GM23338 (cell line): ENCODE results near the gene NOP56. TPM values are rescaled to one million over a fixed set of nuclear protein-coding genes. Genes with fewer than 3 reads are reported as not detected.

Source experiments
- ATAC-seq: fragments of 200-7000 bp; cut with Tn5 transposase; 3 replicates; pipeline ENCODE4 v1.9.1; 2020
- DNase-seq: peaks from one replicate; pipeline ENCODE4 v3.0.0-alpha.2; 2015; ENCODE audit warnings: low spot score
- H2AFZ ChIP-seq: fragments of 200-600 bp; sonication (generic); 2 replicates; pipeline ENCODE4 v1.8.0; 2016; ENCODE audit warnings: antibody characterized with exemption, mild to moderate bottlenecking, moderate library complexity
- H3F3A ChIP-seq: fragments of 200-600 bp; sonication (generic); replicated peaks from 2 replicates; pipeline ENCODE4 v1.8.0; 2017; ENCODE audit warnings: antibody characterized with exemption, mixed run types, low read depth
- H3K27ac ChIP-seq: fragments of 200-600 bp; sonication (generic); 2 replicates; pipeline ENCODE4 v1.6.1; 2016; ENCODE audit warnings: low read depth
- H3K27me3 ChIP-seq: fragments of 200-600 bp; sonication (generic); 2 replicates; pipeline ENCODE4 v1.8.0; 2016; ENCODE audit warnings: mild to moderate bottlenecking, mixed run types, moderate library complexity; ENCODE audit not compliant: insufficient read depth
- H3K36me3 ChIP-seq: fragments of 200-600 bp; sonication (generic); 2 replicates; pipeline ENCODE4 v1.8.0; 2016; ENCODE audit warnings: mild to moderate bottlenecking; ENCODE audit not compliant: insufficient read depth
- H3K4me1 ChIP-seq: fragments of 200-600 bp; sonication (generic); 2 replicates; pipeline ENCODE4 v1.8.0; 2016; ENCODE audit warnings: mild to moderate bottlenecking, moderate library complexity; ENCODE audit not compliant: insufficient read depth
- H3K4me2 ChIP-seq: fragments of 200-600 bp; sonication (generic); 2 replicates; pipeline ENCODE4 v1.7.1; 2017; ENCODE audit warnings: mixed run types
- H3K4me3 ChIP-seq: fragments of 200-600 bp; sonication (generic); 2 replicates; pipeline ENCODE4 v1.6.1; 2016; ENCODE audit warnings: mixed run types
- H3K79me2 ChIP-seq: fragments of 200-600 bp; sonication (generic); replicated peaks from 2 replicates; pipeline ENCODE4 v1.8.0; 2017; ENCODE audit warnings: mild to moderate bottlenecking; ENCODE audit not compliant: insufficient read depth
- H3K9me2 ChIP-seq: fragments of 200-600 bp; sonication (generic); 2 replicates; pipeline ENCODE4 v1.8.0; 2017; ENCODE audit not compliant: insufficient read depth
- H4K20me1 ChIP-seq: fragments of 200-600 bp; sonication (generic); replicated peaks from 2 replicates; pipeline ENCODE4 v1.8.0; 2017; ENCODE audit warnings: mild to moderate bottlenecking; ENCODE audit not compliant: insufficient read depth
- H3K27ac Mint-ChIP-seq: 2 replicates; pipeline ENCODE4 v1.8.0; 2020; ENCODE audit warnings: inconsistent platforms, mild to moderate bottlenecking, moderate library complexity, mixed read lengths
- H3K27me3 Mint-ChIP-seq: 3 replicates; pipeline ENCODE4 v1.8.0; 2022; ENCODE audit warnings: low read depth, mild to moderate bottlenecking, moderate library complexity, mixed read lengths, inconsistent platforms; ENCODE audit not compliant: insufficient read depth, poor library complexity
- H3K36me3 Mint-ChIP-seq: 3 replicates; pipeline ENCODE4 v1.8.0; 2021; ENCODE audit warnings: low read depth, mild to moderate bottlenecking, inconsistent platforms, moderate library complexity, mixed read lengths
- H3K4me1 Mint-ChIP-seq: 3 replicates; pipeline ENCODE4 v1.8.0; 2020; ENCODE audit warnings: mild to moderate bottlenecking, inconsistent platforms, mixed read lengths
- H3K4me3 Mint-ChIP-seq: 3 replicates; pipeline ENCODE4 v1.8.0; 2021; ENCODE audit warnings: moderate library complexity, mild to moderate bottlenecking, inconsistent platforms, mixed read lengths
- H3K9me3 Mint-ChIP-seq: 3 replicates; pipeline ENCODE4 v1.8.0; 2020; ENCODE audit warnings: moderate library complexity, mild to moderate bottlenecking, inconsistent platforms, mixed read lengths
- EZH2 ChIP-seq: fragments of 200-600 bp; sonication (generic); IDR thresholded peaks from one replicate; pipeline ENCODE4 v1.8.0; 2017; ENCODE audit warnings: antibody characterized with exemption, mild to moderate bottlenecking, low read depth; ENCODE audit not compliant: unreplicated experiment
- POLR2AphosphoS5 ChIP-seq: IDR thresholded peaks from 2 replicates; pipeline ENCODE4 v1.6.1; 2016; ENCODE audit warnings: antibody characterized with exemption, low read depth
- STAT1 ChIP-seq: IDR thresholded peaks from one replicate; pipeline ENCODE4 v1.6.1; 2016; ENCODE audit warnings: antibody characterized with exemption; ENCODE audit not compliant: unreplicated experiment
- ZNF462 ChIP-seq: fragments of 250-450 bp; sonication (Bioruptor Pico); IDR thresholded peaks from 2 replicates; pipeline ENCODE4 v1.5.0; 2020; ENCODE audit warnings: mild to moderate bottlenecking, moderate library complexity
- polyA plus RNA-seq: library from polyadenylated mRNA; unstranded; fragments of >200 nt; fragmentation: Nextera tagmentation; extraction: Ambion mirVana; gene quantifications from 2 replicates; pipeline ENCODE4 v1.2.1, GENCODE V29; 2016
- total RNA-seq: library from RNA; depleted of rRNA; stranded (reverse); fragments of >200 nt; shearing (Covaris generic); gene quantifications from 2 replicates; pipeline ENCODE4 v1.2.3, GENCODE V29; 2014

NOP56 gene
- total and polyA plus RNA-seq, 2 experiments from 2014 or later, result 447 to 576 TPM

DNA sequence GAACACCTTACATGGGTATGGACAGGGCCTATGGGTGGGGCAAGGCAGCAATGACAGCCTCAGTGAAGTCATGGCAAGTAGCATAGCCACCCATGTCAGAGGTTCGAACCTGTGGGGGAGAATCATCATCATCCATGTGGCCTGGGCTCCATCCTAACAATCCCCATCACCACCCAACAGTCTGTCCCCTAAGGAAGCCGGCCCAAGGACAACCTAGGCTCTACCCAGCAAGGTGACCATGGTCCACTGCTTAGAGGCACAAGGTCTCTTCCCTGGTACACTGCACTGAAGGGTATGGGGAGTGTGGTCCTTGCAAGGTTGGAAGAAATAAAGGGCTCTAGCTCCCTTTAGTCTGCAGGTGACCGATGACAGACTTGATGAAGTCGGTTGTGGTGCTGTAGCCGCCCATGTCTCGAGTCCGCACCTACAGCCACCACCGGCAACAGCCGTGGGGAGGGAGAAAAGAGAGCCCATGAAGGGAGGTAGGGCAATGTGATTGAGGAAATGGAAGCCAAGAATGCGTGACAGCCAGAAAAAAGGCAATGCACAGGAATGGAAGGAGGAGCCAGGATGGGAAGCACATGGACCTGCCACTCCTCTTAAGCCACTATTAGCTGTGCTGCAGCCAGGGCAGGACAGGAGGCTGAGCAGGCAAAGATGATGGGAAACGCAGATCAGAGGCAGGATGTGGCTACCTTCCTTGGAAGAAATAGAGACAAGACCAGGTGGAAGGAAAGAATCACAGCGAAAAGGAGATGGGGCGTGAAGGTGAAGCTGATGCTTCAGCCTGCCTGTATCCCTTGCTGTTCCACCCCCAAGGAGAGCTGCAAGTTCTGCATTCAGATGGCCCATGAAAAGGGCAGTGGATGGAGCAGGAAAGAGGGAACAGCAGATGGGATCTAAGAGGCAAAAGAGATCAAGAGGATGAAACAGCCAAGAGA lies 6.3 kb downstream of the NOP56 start:
- H3K27ac Mint-ChIP-seq, result peak overlapping the region; percentile 67
- no peaks in the 10 kb centered on the region for H3K9me2 ChIP-seq
- peaks cover 6% of the 10 kb centered on the region; the same call in 1 of the 2 replicates for H3K4me1 ChIP-seq
- H3K36me3 Mint-ChIP-seq, result peaks cover 96% of the 10 kb centered on the region
- H3K36me3 ChIP-seq, result peaks cover 54% of the 10 kb centered on the region
- no peak overlapping the region for H2AFZ ChIP-seq
- H3K4me1 Mint-ChIP-seq, result peaks cover 23% of the 10 kb centered on the region
- no peak overlapping the region for H3K4me3 Mint-ChIP-seq
- no peak overlapping the region for H3K4me2 ChIP-seq
- peak overlapping the region; percentile 66; the same call in 1 of the 2 replicates for H3K27ac ChIP-seq
- H3K27me3 ChIP-seq, result no peaks in the 10 kb centered on the region
- H3K9me3 Mint-ChIP-seq, result peaks cover 4% of the 10 kb centered on the region
- TF ChIP-seq POLR2AphosphoS5 (peak; percentile 64), STAT1 (no peak), EZH2 (no peak), ZNF462 (CRISPR knock-in tag) (no peak; the same call in 1 of the 2 replicates)
- H4K20me1 ChIP-seq, result peaks cover 55% of the 10 kb centered on the region
- H3K79me2 ChIP-seq, result peaks cover 46% of the 10 kb centered on the region
- no peak overlapping the region for H3K4me3 ChIP-seq
- ATAC-seq (peak; percentile 49), DNase-seq (peak; percentile 47)
- H3F3A ChIP-seq, result peaks cover 64% of the 10 kb centered on the region
- peaks cover 30% of the 10 kb centered on the region for H3K27me3 Mint-ChIP-seq
